Esophagus mucosa (tissue), 1 donor: Measurements from ENCODE around the gene TSSC4. TPM values are rescaled to one million over a fixed set of nuclear protein-coding genes. Genes with fewer than 3 reads are reported as not detected.

Experiments
- ATAC-seq: fragments of 200-7000 bp; cut with Tn5 transposase; one replicate; pipeline ENCODE4 v1.9.1; 2020
- total RNA-seq: library from RNA; stranded (reverse); gene quantifications from one replicate; pipeline ENCODE4 v1.2.4, GENCODE V29; 2023
- donor health status: DM: yes; HTN: yes; CAD: no.

TSSC4 gene
- total RNA-seq, 1 donor from 2014 or later: 36.7 TPM

DNA sequence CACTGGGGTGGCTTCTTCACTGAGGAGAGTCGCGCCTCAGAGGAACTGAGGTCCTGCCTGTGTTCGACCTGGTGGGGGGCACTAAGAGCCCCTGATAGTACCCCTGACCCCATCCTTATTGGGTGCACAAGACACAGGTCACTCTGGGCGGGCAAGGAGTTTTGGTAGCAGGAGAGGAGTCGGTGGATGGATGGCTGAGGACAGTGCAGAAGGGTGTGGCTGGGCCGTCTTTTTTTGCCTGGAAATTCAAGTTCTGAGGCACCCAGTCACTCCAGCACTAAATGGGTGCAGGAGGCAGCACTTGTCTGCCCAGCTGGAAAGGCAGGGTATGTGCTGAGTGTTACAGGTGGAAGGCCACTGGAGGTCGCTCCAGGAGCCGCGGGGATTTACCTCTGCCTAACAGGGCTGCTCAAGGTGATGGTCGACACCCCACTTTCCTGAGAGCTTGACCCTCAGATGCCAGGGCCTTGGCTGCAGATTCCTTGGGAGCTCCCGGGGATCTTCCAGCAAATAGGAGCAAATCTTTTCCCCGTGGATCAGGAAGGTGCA lies 960 bp downstream of the TSSC4 start:
- peak; percentile 5 for ATAC-seq

DNA sequence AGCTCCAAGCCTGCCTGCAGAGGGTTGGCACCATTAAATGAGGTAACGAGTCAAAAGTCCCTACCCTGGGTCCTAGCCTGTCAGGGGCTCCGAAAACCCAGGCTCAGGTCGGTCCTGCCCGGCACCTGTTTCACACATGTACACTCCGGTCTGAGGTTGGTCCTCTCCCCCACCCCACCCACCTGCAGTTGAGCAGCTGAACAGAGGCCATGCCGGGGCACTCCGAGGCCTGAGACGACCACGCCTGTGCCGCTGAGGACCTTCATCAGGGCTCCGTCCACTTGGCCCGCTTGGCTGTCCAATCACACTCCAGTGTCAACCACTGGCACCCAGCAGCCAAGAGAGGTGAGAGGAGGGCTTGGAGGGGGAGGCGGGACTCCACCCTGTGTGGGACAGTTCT lies 1.6 kb downstream of the TSSC4 start:
- ATAC-seq: no peak

DNA sequence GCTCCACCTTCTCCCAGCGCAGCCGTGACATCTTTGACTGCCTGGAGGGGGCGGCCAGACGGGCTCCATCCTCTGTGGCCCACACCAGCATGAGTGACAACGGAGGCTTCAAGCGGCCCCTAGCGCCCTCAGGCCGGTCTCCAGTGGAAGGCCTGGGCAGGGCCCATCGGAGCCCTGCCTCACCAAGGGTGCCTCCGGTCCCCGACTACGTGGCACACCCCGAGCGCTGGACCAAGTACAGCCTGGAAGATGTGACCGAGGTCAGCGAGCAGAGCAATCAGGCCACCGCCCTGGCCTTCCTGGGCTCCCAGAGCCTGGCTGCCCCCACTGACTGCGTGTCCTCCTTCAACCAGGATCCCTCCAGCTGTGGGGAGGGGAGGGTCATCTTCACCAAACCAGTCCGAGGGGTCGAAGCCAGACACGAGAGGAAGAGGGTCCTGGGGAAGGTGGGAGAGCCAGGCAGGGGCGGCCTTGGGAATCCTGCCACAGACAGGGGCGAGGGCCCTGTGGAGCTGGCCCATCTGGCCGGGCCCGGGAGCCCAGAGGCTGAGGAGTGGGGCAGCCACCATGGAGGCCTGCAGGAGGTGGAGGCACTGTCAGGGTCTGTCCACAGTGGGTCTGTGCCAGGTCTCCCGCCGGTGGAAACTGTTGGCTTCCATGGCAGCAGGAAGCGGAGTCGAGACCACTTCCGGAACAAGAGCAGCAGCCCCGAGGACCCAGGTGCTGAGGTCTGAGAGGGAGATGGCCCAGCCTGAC lies 2.5 kb downstream of the TSSC4 start:
- ATAC-seq: no peak

DNA sequence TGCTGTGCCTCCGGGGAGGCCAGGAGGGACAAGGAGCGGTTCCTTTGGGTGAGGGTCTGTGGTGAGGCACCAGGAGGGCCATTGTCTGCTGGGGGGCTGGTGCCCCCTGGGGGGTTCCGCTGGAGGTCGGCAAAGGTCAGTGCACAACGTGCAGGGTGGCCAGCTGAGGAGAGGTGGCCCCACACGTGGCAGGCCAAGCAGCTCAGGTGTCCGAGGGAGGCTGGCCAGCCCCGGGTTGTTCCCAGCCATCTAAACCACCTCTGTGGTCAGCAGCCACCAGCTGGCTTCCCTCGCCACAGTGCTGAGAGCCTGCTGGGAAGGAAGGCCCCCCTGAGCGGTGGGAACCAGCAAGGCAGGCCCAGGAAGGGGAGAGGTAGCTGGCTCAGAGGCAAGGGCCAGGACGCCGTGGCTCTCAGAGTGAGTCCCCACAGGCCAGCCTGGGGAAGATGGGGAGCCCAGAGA lies 4.2 kb downstream of the TSSC4 start:
- ATAC-seq: no peak

DNA sequence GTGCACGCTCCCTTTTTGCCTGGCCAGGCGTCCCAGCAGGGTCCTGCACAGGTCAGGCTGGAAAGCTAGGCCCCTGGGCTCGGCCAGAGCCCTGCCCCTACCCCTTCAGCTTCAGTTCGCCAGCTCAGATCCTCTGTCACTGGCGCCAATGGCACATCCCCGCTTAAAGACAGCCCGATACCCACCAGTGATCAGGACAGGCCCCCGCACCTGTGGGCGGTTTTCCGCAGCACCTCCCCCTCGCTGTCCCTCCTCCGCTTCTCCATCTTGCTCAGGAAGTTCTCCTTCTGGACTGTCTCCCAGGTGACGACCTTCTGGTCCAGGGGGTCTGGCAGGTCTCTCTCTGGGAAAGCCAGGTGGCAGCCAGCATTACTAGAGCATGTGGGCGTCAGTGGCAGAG lies 5.9 kb downstream of the TSSC4 start:
- ATAC-seq: no peak

DNA sequence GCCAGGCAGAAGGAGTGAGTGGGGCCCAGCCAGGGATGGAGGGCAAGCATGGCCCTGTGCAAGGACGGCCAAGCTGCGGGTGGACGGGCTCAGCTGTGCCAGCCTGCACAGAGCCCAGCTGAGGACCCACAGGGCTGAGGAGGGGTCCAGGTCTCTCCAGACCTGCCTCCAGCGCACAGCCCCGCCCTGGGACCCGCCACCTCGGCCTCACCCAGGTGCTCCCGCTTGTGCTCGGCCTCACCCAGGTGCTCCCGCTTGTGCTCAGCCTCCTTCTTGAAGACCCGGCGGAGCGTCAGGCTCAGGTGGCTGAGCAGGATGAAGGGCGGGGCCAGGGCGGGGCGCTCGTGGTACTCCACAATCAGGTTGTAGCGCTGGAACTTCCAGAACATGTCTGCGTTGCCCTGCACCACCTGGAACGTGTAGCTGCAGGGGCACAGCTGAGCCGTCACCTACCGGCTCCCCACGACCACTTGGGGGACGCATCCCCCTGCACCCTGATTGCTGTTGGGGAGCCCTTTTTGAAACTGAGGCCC lies 6.4 kb downstream of the TSSC4 start:
- ATAC-seq: peak; percentile 45

DNA sequence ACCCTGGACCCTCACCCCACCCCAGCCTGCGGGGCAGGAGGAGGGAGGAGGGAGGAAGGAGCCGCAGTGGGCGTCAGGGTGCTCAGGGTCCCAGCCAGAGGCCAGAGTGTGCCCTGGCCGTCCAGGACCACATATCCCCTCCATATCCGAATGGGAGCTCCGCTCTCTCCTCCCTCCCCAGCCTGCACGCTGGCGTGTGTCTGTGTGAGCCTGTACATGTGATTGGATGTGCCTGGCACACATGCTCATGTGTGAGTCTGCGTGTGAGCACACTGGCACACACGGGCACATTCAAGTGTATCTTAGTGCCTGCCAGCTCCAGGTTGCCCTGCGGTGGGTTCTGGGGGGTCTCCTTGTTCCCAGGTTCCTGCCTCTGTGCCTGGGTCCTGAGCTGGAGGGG lies 8.1 kb downstream of the TSSC4 start:
- no peak for ATAC-seq

DNA sequence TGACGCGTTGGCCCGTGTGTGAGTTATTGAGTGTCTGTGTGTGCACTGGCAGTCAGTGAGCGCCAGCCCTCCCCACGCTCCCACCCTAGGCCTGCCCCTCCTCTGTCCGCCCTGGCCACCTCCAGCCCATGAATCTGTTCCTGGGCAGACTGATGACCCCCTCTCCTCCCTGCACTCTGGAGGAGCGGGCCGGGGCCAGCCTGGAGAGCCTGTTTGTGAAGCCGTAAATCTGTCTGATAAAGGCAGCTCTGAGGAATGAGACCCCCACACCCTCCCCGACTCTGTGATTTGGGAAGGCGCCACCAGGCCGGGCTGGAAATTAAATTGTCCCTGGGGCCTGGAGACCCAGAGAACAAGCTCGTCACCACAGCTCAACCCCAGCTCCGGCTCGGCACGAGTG lies 8.6 kb downstream of the TSSC4 start:
- ATAC-seq: no peak

DNA sequence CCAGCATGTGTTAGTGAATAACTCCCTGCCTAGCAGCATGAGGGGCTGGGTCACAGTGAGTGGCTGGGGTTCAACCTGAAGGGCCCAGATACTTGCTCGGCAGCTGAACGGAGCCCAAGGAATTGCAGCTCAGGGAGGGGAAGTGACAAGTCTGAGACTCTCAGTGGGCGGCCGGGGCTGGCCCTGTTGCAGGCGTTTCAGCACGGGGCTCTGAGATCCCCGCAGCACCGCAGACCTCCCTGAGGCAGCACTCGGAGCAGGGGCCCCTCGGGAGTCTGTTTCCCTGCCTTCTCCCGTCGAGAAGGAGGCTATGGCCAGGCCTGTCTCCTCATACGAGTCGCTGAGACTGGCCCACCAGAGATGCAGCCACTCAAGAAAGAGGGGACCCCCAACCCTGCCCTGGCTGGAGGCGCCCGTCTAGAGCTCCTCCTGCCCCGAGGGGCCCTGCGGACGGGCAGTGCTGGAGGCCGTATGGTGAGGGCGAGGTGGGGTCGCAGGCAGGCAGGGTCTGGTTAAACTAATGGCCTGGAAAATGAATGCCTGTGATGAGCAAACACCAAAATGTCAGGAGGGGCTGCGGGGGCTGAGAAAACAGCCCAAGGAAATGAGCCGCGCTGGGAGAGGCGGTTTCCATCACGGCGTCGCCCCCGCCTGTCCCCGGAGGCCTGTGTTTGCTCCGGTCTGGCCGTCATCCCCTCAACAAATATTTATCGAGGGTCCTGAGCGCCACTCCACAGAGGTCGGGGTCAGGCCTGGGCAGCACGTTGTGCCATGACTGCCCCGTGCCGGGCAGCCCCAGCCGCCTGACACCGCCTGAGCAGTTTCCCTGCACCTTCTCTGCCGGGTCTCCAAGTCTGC lies 9.3 kb downstream of the TSSC4 start:
- no peak for ATAC-seq

DNA sequence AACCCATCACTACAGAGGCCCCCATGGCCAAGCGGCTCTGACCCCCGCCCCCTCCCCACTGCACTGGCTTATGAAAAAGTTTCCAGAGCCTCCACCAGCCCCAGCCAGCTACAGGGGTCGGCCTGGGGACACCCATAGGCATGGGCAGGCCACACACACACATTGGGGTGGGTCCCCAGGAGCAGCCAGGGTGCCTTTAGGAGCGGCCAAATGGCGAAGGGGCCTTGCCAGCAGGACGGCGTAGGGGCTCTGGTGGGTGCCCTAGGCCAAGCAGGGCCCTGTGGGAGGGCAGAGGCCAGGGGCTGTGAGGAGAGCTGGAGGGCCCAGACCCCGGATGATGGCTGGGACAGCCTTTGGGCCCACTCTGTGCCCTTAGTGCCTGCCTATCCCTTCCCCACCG lies 10.1 kb downstream of the TSSC4 start:
- no peak for ATAC-seq

DNA sequence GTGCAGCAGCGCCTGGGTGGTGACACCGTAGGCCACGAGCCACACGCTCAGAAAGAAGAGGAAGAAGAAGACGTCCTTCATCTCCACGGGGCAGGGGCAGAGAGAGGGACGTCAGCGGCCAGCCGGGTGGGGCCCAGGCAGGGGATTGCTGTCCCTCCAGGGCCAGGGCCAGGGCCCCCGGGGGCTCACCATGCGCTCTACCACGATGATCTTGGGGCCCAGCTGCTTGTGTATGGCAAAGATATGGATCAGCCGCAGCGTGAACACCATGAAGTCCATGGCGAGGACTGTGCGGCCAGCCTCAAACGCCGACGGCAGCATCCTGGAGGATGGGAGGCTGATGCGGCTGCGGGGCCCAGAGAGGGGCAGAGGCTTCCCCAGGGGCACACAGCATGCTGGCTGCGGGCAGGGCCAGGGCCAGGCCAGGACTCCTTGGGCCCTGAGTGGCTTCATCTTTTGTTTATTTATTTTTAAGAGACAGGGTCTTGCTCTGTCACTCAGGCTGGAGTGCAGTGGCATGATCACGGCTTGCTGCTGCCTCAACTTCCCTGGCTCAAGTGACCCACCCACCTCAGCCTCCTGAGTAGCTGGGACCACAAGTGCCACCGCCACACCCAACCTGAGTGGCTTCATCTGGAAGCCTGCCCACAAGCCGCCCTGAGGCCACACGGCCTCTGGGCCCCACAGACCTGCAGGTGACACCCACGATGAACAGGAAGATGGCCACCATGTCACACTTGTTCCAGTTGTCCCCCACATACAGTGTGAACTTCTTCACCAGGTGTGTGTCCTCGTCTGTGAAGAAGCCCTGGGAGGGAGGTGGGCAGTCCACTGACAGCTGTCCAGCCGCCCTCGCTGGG lies 11.1 kb downstream of the TSSC4 start:
- ATAC-seq: no peak

DNA sequence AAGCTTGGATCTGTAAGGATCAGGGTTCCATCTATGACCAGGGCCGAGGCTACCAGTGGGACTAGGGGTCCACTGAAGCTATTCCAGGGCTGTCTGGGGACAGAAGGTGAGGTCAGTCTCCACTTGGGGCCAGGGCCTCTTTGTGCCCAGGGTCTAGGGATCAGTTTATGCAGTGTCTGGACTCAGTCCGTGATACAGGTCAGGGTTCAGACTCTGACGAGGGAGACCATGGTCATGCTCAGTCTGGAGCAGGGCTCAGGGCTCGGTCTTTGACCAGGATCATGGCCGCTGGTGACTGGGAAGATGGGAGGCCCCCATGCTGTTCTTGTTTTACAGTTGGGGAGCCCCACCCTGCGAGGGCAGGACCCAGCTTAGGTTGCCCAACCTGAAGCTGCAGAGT lies 11.8 kb downstream of the TSSC4 start:
- ATAC-seq: no peak

DNA sequence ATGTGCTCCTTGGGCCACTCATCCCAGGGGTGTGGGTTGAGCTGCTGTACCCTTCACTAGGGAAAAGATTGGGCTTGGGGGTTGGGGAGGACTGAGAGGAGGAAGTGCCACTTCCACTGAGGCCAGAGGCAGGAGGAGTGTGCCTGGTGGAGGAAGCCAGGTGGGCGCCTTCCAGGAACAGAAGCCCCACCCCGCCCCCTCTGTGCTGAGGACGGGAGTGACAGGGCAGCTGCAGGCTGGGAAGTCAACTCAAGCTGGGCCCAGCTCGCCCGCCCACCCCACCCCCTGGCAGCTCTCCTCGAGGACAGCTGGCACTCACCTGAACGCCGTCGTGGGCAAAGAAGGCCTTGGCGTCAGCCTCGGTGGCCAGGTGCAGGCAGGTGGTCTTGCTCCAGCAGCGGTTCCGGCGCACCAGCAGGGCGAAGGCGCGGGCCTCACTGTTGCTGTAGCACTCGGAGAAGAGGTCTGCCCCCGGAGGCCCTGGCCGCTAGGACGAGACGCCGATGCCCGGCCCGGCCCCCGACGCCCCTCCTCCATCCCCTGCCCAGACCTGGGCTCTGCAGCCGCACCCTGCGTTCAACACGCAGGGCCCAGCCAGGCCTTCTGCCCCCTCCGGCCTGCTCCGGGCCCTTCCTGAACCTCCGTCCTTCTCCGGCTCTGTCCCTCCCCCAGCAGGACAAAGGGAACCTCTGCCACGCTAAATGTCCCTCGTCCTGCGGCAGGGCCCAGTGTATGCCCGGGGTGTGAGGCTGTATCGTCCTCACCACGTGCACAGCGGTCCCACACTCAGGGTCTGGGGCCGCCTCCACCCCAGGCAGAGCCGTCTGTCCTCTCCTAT lies 13.4 kb downstream of the TSSC4 start:
- no peak for ATAC-seq

DNA sequence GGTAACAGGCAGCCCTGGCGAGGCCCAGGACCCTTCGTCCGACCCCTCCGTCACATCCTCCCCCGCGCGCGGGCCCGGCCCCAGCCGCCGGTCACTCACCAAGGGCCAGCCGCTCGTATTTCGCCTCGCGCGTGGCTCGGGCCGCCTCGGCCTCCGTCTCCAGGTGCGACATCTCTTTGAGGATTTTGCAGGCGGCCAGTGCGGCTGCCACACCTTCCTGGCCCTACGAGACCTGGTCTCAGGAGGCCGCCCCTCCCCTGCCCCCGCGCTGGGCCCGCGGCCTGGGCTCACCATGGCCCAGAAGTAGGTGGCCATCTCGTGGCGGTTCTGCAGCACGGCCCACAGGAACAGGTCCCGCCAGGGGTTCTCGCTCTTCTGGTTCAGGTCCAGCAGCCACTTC lies 14.1 kb downstream of the TSSC4 start:
- no peak for ATAC-seq

DNA sequence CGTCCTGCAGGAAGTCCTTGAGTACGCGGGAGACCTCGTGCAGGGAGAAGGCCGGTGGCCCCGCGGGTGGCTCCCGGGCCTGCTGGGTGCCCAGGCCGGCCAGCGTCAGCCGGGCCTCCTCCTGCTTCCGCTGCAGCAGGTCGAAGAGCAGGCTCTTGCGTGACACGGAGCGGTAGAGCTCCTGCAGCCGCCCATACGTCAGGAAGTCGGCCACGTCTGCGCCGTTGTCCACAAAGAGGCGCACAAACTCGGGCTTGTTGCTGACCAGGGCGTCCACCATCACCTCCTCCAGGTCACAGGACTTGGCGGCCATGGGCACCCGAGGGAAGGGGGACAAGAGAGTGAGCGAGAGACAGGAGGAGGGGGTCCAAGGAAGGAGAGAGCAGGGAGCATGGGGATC lies 14.6 kb downstream of the TSSC4 start:
- no peak for ATAC-seq

DNA sequence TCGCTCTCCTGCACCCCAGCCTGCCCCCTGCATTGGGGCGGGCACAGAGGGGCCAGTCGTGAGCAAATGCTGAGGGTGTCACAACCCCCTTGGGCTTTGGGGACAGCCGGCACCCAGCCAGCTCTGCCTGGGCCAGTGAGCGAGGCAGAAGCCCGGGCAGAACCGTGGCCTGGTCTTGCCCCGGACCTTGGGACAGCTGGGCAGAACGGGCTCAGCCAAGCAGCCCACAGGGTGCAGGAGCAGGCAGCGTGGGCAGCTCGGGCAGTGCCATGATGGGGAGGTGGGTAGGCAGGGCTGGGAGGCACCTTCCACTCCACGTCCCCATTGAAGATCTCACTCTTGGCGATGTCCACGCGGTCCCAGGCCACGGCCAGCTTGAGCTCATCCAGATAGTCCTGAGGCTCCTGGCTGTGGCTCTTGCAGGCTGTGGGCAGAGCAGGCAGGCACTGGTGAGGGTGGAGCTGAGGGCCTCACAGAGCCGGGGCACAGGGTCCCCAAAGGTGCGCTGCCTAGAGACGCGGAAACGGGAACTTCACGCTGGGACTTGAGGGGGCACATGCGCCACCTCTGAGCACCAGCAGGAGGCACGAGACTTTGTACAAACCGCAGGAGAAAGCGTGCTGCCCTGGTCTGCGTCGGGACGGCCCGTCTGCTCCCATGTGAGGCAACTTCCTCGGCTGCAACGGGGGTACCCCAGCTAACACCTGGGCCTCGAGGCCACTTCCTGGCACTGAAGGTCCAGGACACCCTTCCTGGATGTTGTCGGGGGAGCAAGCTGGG lies 15.2 kb downstream of the TSSC4 start:
- no peak for ATAC-seq

DNA sequence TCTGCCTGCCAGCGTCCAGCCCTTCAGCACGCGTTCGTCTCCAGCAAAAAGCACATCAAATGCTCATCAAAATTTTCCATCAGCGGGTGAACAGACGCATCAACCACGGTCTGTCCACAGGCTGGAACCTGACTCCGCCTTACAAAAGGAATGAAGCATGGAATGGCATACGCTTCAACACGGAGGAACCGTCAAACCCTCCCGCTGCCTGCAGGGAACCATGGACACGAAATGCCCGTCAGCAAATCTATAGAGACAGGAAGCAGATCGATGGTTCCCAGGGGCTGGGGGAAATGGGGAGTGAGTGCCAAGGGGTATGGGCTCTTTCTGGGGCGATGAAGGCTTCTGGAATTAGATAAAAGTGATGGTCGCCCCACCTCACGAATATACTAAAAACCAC lies 16.2 kb downstream of the TSSC4 start:
- ATAC-seq: no peak

DNA sequence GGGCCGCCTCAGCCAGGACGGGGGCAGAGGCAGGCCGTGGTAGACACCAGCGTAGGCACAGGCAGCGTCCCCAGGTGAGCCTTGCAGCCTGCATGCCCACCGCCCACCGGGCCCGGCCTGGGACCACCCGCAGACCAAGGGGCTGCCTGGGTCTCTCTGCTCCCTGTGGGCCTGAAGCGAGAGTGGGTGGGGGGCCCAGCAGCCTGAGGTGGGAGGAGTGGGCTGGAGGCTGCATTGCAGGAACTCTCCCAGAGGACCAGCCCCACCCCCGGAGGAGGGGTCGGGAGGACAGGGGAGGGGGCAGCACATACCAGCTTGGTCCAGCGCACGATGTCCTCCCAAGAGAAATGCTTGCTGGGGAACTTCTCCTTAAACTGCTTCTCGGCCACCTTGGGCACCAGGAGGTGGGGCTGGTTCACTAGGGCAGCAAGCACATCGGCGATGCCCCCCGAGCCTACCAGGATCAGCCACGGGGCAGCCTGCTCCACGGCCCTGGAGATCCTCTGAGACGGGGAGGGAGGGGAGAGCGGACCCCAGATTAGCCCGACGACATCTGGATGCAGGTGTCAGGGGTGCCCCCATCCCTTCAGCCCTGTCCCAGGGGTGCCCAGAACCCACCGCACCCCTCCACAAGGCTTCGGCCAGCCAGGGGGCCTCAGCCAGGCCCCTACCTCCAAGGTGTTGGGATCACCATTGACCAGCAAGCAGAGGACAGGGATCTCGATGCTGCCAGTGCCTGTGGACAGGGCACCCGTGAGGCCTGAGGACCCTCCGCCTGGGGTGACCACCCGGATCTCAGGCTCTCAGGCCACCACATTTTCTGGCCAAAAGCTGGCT lies 17.5 kb downstream of the TSSC4 start:
- ATAC-seq: no peak

DNA sequence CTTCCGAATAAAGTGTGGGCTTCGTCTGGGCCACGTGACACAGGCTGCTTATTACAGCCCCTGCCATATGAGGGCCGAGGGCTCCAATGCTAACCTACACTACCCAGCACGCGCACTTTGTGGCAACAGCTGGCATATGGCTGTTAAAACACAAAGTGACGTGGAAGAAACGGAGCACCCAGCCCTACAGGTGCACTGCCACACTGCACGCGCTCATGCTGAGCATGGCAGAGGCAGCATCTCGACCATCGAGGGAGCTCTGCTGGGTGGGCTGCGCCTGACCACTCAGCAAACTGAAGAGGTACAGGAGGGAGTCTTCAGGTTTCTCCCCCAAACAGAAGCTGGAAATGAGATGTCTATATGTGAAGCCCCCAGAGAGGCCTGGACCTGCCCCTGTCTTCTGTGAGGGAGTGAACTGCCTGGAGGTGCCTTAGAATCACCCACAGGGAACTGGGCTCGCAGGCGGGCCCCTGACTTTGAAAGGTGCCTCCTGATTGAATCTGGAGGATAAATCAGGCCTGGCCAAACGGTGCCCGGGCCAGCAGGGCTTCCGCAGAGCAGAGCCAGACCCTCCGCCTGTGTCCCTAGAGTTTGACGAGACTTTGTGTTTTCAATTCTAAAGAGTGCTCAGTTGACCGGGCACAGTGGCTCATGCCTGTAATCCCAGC lies 18.3 kb downstream of the TSSC4 start:
- no peak for ATAC-seq
